NCI-H446 (cell line): ENCODE data around the gene ARID5A.
A peak's percentile ranks its signal among the peaks of the same experiment; 100 is the strongest.
"Not testable (repeated sequence)": the region's sequence is repeated elsewhere in the genome, so short reads cannot be mapped to it uniquely, and the experiment has no call there.

Experiments used
- DNase-seq, 2 experiments: peaks; one replicate each; lab custom pipeline; 2025; lab: John Stamatoyannopoulos, UW

Gene ARID5A

GRCh38 chr2:96556441-96557330 lies 20.1 kb downstream of the ARID5A start:
- DNase-seq, result no peak

GRCh38 chr2:96557421-96557820 lies 20.9 kb downstream of the ARID5A start:
- not testable (repeated sequence) for DNase-seq

- no peak for DNase-seq
Observed at GRCh38 chr2:96558061-96558460, 21.5 kb downstream of the ARID5A start.

GRCh38 chr2:96558485-96558884 lies 21.9 kb downstream of the ARID5A start:
- DNase-seq, result no peak

- no peak for DNase-seq
Observed at GRCh38 chr2:96564026-96564425, 27.5 kb downstream of the ARID5A start.

GRCh38 chr2:96564563-96564962 lies 28.0 kb downstream of the ARID5A start:
- DNase-seq, result no peak

- no peak for DNase-seq
Observed at GRCh38 chr2:96565111-96565510, 28.6 kb downstream of the ARID5A start.

GRCh38 chr2:96568094-96568493 lies 31.5 kb downstream of the ARID5A start:
- no peak for DNase-seq

- DNase-seq, result no peak
Observed at GRCh38 chr2:96574364-96574763, 37.8 kb downstream of the ARID5A start.

- DNase-seq, result no peak
Observed at GRCh38 chr2:96575785-96576456, 39.4 kb downstream of the ARID5A start.

- no peak for DNase-seq
Observed at GRCh38 chr2:96577501-96577900, 40.9 kb downstream of the ARID5A start.

GRCh38 chr2:96578731-96579130 lies 42.2 kb downstream of the ARID5A start:
- no peak for DNase-seq

GRCh38 chr2:96579422-96579821 lies 42.9 kb downstream of the ARID5A start:
- DNase-seq, result no peak

GRCh38 chr2:96580771-96581170 lies 44.2 kb downstream of the ARID5A start:
- peak in 1 of 2 experiments; percentile 7 for DNase-seq

GRCh38 chr2:96584017-96584416 lies 47.5 kb downstream of the ARID5A start:
- no peak for DNase-seq

- DNase-seq, result no peak
Observed at GRCh38 chr2:96587843-96588242, 51.3 kb downstream of the ARID5A start.

GRCh38 chr2:96591054-96591453 lies 54.5 kb downstream of the ARID5A start:
- no peak for DNase-seq

- no peak for DNase-seq
Observed at GRCh38 chr2:96591494-96591893, 54.9 kb downstream of the ARID5A start.

GRCh38 chr2:96594282-96594681 lies 57.7 kb downstream of the ARID5A start:
- DNase-seq, result no peak

GRCh38 chr2:96594691-96595152 lies 58.2 kb downstream of the ARID5A start:
- no peak for DNase-seq

GRCh38 chr2:96596596-96596995 lies 60.0 kb downstream of the ARID5A start:
- DNase-seq, result no peak

- DNase-seq, result no peak
Observed at GRCh38 chr2:96599941-96600340, 63.4 kb downstream of the ARID5A start.
